ENCODE results near the gene LRRC26. TPM values are rescaled to one million over a fixed set of nuclear protein-coding genes. Genes with fewer than 3 reads are reported as not detected.

Gene LRRC26
- total RNA-seq, 4 donors from 2014 or later, result not detected

DNA sequence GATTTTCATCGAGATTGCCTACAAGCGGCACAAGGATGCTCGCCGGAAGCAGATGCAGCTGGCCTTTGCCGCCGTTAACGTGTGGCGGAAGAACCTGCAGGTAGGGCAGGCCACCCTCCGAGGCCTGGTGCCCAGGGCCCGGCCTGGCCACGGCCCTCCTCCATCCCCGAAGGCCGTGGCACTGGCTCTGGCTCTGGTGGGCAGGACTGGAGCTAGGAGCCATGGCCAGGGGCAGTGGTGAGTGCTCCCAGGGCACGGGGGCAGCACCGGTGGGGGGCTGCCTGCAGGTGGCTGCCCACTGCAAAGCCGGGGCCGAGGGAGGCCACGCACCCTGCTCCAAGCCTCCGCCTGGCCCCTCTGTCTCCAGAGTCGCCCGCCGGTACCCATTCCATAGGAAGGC lies 6.0 kb downstream of the LRRC26 start:
- H3K4me3 ChIP-seq (replicated peaks in 1 of 3), result no peak overlapping the region
- H3K27me3 ChIP-seq, result peaks cover 53% of the 10 kb centered on the region
- H3K9me3 ChIP-seq, result no peaks in the 10 kb centered on the region
- intact Hi-C loops (cut with DNase I), result no loop called here
- no peaks in the 10 kb centered on the region for H3K36me3 ChIP-seq
- no peak for DNase-seq
- H3K27ac ChIP-seq, result no peak overlapping the region
- WGBS, 2 donors, result 92 to 94% methylated on average over 3 to 13 of the region's 22 CpGs
- TF ChIP-seq, protein P1, sequence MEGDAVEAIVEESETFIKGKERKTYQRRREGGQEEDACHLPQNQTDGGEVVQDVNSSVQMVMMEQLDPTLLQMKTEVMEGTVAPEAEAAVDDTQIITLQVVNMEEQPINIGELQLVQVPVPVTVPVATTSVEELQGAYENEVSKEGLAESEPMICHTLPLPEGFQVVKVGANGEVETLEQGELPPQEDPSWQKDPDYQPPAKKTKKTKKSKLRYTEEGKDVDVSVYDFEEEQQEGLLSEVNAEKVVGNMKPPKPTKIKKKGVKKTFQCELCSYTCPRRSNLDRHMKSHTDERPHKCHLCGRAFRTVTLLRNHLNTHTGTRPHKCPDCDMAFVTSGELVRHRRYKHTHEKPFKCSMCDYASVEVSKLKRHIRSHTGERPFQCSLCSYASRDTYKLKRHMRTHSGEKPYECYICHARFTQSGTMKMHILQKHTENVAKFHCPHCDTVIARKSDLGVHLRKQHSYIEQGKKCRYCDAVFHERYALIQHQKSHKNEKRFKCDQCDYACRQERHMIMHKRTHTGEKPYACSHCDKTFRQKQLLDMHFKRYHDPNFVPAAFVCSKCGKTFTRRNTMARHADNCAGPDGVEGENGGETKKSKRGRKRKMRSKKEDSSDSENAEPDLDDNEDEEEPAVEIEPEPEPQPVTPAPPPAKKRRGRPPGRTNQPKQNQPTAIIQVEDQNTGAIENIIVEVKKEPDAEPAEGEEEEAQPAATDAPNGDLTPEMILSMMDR (IDR thresholded peaks at IDR 0.05), result no peak
- no peak for TF ChIP-seq POLR2A (IDR thresholded peaks at IDR 0.05)
- peaks cover 16 to 35% of the 10 kb centered on the region in 2 donors for H3K4me1 ChIP-seq

DNA sequence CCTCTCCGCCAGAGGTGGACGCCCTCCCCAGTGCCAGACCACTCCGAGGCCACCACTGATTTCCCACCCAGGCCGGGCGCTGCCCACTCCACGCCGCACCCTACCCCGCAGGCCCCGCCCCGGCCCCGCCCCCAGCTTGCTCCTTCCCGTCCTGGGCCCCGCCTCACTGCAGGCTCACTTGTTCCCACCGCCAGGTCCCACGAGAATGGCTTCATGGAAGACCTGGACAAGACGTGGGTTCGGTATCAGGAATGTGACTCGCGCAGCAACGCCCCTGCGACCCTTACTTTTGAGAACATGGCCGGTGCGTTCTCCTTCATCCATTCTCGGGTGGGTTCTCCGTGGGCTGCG lies 6.5 kb downstream of the LRRC26 start:
- Histone ChIP-seq H3K27me3 (peaks cover 53% of the 10 kb centered on the region), H3K4me3 (replicated peaks in 1 of 3) (no peak overlapping the region), H3K27ac (no peak overlapping the region)

DNA sequence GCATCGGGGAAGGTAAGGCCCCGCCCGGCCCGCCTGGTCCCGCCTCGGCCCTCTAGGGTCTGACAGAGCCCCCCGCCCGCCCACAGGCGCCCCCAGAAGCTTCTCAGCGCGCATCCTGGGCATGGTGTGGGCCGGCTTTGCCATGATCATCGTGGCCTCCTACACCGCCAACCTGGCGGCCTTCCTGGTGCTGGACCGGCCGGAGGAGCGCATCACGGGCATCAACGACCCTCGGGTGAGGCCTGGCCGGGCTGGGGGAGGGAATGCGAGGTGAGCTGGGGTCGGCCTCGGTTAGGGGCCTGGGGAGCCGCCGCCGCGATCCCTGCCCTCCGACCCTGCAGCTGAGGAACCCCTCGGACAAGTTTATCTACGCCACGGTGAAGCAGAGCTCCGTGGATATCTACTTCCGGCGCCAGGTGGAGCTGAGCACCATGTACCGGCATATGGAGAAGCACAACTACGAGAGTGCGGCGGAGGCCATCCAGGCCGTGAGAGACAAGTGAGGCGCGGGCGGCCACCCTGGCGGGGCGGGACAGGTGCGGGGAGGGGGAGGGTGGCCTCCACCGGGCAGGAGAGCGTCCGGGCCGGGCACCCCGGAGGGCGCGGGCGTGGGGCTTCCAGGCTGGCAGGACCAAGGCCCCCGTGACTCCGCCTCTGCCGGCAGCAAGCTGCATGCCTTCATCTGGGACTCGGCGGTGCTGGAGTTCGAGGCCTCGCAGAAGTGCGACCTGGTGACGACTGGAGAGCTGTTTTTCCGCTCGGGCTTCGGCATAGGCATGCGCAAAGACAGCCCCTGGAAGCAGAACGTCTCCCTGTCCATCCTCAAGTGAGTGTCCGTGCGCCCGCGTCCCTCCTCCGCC lies 7.1 kb downstream of the LRRC26 start:
- Histone ChIP-seq H3K27ac (no peak overlapping the region), H3K4me1 (peaks cover 9 to 24% of the 10 kb centered on the region in 2 donors), H3K4me3 (replicated peaks in 1 of 3) (no peak overlapping the region), H3K36me3 (no peaks in the 10 kb centered on the region), H3K27me3 (peaks cover 54% of the 10 kb centered on the region), H3K9me3 (no peaks in the 10 kb centered on the region)
- TF ChIP-seq, protein P1 (IDR thresholded peaks at IDR 0.05), result peak in 3 of 6 experiments; percentile 9 to 31 (median 27)
- TF ChIP-seq POLR2A (IDR thresholded peaks at IDR 0.05), result no peak
- WGBS, 2 donors, result 1 to 2% methylated on average over 14 to 21 of the region's 74 CpGs
- DNase-seq, result peak; percentile 48 to 54
- intact Hi-C loops (cut with DNase I), result no loop called here

More for the DNA sequence above, 6.5 kb downstream of the LRRC26 start:
- intact Hi-C loops (cut with DNase I), result no loop called here
- TF ChIP-seq, protein P1 (IDR thresholded peaks at IDR 0.05), result no peak
- no peak for TF ChIP-seq POLR2A (IDR thresholded peaks at IDR 0.05)
- no peaks in the 10 kb centered on the region for H3K9me3 ChIP-seq
- peaks cover 15 to 30% of the 10 kb centered on the region in 2 donors for H3K4me1 ChIP-seq
- no peak for DNase-seq
- no peaks in the 10 kb centered on the region for H3K36me3 ChIP-seq
- WGBS, 2 donors, result 27 to 42% methylated on average over 3 to 13 of the region's 26 CpGs

DNA sequence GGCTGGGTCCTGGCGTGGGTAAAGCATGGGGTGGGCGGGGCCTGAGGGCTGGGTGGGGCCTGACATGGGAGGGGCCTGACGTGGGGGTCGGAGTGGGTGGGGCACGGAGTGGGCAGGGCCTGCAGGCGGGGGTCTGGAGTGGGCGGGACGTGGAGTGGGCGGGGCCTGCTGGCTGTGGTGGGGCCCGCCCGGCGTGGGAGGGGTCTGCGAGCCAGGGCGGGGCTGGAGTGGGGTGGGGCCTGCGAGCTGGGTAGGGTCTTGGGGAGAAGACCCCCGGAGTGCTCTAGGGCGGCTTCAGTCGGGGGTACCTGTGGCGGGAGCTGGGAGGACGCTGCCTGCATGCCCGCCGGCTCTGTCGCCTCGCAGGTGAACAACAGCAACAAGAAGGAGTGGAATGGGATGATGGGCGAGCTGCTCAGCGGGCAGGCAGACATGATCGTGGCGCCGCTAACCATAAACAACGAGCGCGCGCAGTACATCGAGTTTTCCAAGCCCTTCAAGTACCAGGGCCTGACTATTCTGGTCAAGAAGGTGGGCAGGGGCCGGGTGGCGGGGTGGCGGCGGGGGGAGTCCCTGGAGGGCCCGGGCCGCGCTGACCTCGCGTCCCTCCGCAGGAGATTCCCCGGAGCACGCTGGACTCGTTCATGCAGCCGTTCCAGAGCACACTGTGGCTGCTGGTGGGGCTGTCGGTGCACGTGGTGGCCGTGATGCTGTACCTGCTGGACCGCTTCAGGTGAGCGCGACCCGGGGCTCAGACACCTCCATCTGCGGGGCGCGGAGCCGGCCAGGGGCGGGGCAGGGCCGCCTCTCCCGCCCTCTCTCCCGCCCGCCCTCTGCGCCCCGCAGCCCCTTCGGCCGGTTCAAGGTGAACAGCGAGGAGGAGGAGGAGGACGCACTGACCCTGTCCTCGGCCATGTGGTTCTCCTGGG lies 8.0 kb downstream of the LRRC26 start:
- peaks cover 53% of the 10 kb centered on the region for H3K27me3 ChIP-seq

More for the DNA sequence above, 8.0 kb downstream of the LRRC26 start:
- Histone ChIP-seq H3K4me3 (replicated peaks in 1 of 3) (no peak overlapping the region), H3K4me1 (peaks cover 9 to 21% of the 10 kb centered on the region in 2 donors), H3K27ac (no peak overlapping the region), H3K9me3 (no peaks in the 10 kb centered on the region), H3K36me3 (no peaks in the 10 kb centered on the region)
- 3 to 4% methylated on average over 8 to 36 of the region's 71 CpGs for WGBS, 2 donors
- no peak for DNase-seq
- intact Hi-C loops (cut with DNase I), result no loop called here
- TF ChIP-seq, protein P1 (IDR thresholded peaks at IDR 0.05), result no peak
- TF ChIP-seq POLR2A (IDR thresholded peaks at IDR 0.05), result no peak
